K562 (cell line): ENCODE results near the gene KDM2A. TPM values are rescaled to one million over a fixed set of nuclear protein-coding genes. Genes with fewer than 3 reads are reported as not detected.

Experiments used
- E2F6 ChIP-seq, 2 experiments: IDR thresholded peaks; 2 replicates each; pipeline ENCODE4 v1.6.1; 2011; ENCODE audit warnings: borderline replicate concordance in 1 of 2, control low read depth in 1 of 2, low read depth in 1 of 2, low read length in 1 of 2, mild to moderate bottlenecking in 1 of 2, mixed read lengths in 1 of 2, moderate library complexity in 1 of 2; ENCODE audit not compliant: insufficient read depth in 1 of 2, insufficient read length in 1 of 2, poor library complexity in 1 of 2, severe bottlenecking in 1 of 2; ENCODE audit errors: extremely low read depth in 1 of 2
- HDAC1 ChIP-seq, 2 experiments: fragments of 450-650 bp; IDR thresholded peaks; 2 replicates each; pipeline ENCODE4 v1.6.1; 2016 to 2017; ENCODE audit warnings: inconsistent platforms in 1 of 2, mild to moderate bottlenecking in 1 of 2, moderate library complexity in 1 of 2
- HDGF ChIP-seq: fragments of 450-650 bp; IDR thresholded peaks from 2 replicates; pipeline ENCODE4 v1.6.1; 2016
- HIVEP1 ChIP-seq: fragments of 250-450 bp; sonication (Bioruptor Pico); IDR thresholded peaks from 2 replicates; pipeline ENCODE4 v1.4.0; 2020; ENCODE audit warnings: mild to moderate bottlenecking
- NCOA2 ChIP-seq, 2 experiments: fragments of 450-650 bp; IDR thresholded peaks; 2 replicates each; pipeline ENCODE4 v1.6.1; 2018; ENCODE audit warnings: mild to moderate bottlenecking in 2 of 2, moderate library complexity in 1 of 2; ENCODE audit not compliant: partially characterized antibody in 2 of 2
- RAD51 ChIP-seq: fragments of 450-650 bp; IDR thresholded peaks from 2 replicates; pipeline ENCODE4 v1.7.1; 2016; ENCODE audit warnings: low read depth, mild to moderate bottlenecking, borderline replicate concordance
- SPI1 ChIP-seq: IDR thresholded peaks from 2 replicates; pipeline ENCODE4 v1.6.1; 2011; ENCODE audit warnings: low read depth, low read length, control low read depth, borderline replicate concordance
- THRA ChIP-seq: fragments of 450-650 bp; IDR thresholded peaks from 2 replicates; pipeline ENCODE4 v1.6.1; 2017; ENCODE audit warnings: mild to moderate bottlenecking, moderate library complexity
- USF2 ChIP-seq: sonication (generic); formaldehyde crosslinking; IDR thresholded peaks from 2 replicates; pipeline ENCODE4 v1.5.0; 2020; ENCODE audit warnings: missing genetic modification reagents
- YY1 ChIP-seq, 3 experiments: IDR thresholded peaks; 2 replicates each; pipeline ENCODE4 v1.6.1; 2011; ENCODE audit warnings: low read length in 2 of 3, mild to moderate bottlenecking in 2 of 3, moderate library complexity in 2 of 3, borderline replicate concordance in 1 of 3, control low read depth in 1 of 3, low read depth in 1 of 3; ENCODE audit not compliant: insufficient read depth in 3 of 3, insufficient replicate concordance in 2 of 3, control insufficient read depth in 1 of 3, insufficient read length in 1 of 3; ENCODE audit errors: extremely low read depth in 1 of 3
- ZBTB17 ChIP-seq: fragments of 450-650 bp; formaldehyde crosslinking; IDR thresholded peaks from 2 replicates; pipeline ENCODE4 v1.4.0; 2020; ENCODE audit warnings: mild to moderate bottlenecking
- ZNF197 ChIP-seq: fragments of 200-800 bp; sonication (Bioruptor generic); IDR thresholded peaks from 2 replicates; pipeline ENCODE4 v1.6.1; 2016; ENCODE audit warnings: low read depth, missing genetic modification characterization, missing compliant biosample characterization
- ZNF512 ChIP-seq: IDR thresholded peaks from 2 replicates; pipeline ENCODE4 v1.6.1; 2016; ENCODE audit warnings: missing genetic modification characterization, missing compliant biosample characterization
- ZNF696 ChIP-seq: fragments of 250-450 bp; sonication (Bioruptor Pico); conservative IDR thresholded peaks from 2 replicates; pipeline ENCODE4 v1.4.0; 2020; ENCODE audit warnings: mild to moderate bottlenecking, moderate library complexity
- ZNF830 ChIP-seq: fragments of 250-450 bp; sonication (Bioruptor Pico); IDR thresholded peaks from 2 replicates; pipeline ENCODE4 v1.5.0; 2021; ENCODE audit warnings: mild to moderate bottlenecking
- polyA plus RNA-seq, 8 experiments: library from polyadenylated mRNA; depleted of rRNA in 4 of 8; stranded (reverse) in 5 of 8; unstranded in 3 of 8; fragments of >200 nt; fragmentation: Nextera tagmentation in 2 of 8; fragmentation: Illumina TruSeq in 1 of 8; extraction: Ambion mirVana in 2 of 8; extraction: Trizol in 1 of 8; gene quantifications; 2 replicates each; pipeline versions ENCODE4 v1.2.1 to v1.2.3, GENCODE V29; 2011 to 2014; ENCODE audit warnings: inconsistent platforms in 1 of 8, missing spikeins in 1 of 8
- total RNA-seq, 7 experiments: library from RNA; depleted of rRNA in 6 of 7; stranded (reverse); fragments of >200 nt in 6 of 7; fragmentation: Illumina TruSeq in 2 of 7; extraction: Trizol in 2 of 7; gene quantifications; 2 replicates each; pipeline versions ENCODE4 v1.2.1 to v1.2.3, GENCODE V29; 2011 to 2021; ENCODE audit warnings: low replicate concordance in 1 of 7

KDM2A gene
- total and polyA plus RNA-seq, 9 of the 15 experiments (the other 6 are each of a cell fraction or from before 2014, with no cell fraction given) = 5.0 to 39.3 (median 21.3) TPM

GRCh38 chr11:67261946-67262681 is 143.1 kb downstream of the KDM2A start (continued):
- TF ChIP-seq THRA = no peak
- peak in 1 of 2 experiments; percentile 59 for TF ChIP-seq E2F6 (IDR thresholded peaks at IDR 0.05; ENCODE audit: borderline replicate concordance in 1 of 2, extremely low read depth in 1 of 2, insufficient read depth in 1 of 2, insufficient read length in 1 of 2, low read depth in 1 of 2, low read length in 1 of 2, poor library complexity in 1 of 2, severe bottlenecking in 1 of 2)
- TF ChIP-seq ZNF197 (CRISPR knock-in tag) = 0 out of 2 replicates have a peak, but pooled peaks have one; percentile 12
- TF ChIP-seq ZNF830 (CRISPR knock-in tag) = no peak
- TF ChIP-seq YY1 (IDR thresholded peaks at IDR 0.05; ENCODE audit: borderline replicate concordance in 1 of 3, control insufficient read depth in 1 of 3, extremely low read depth in 1 of 3, insufficient read depth in 3 of 3, insufficient read length in 1 of 3, insufficient replicate concordance in 2 of 3, low read depth in 1 of 3, low read length in 2 of 3) = no peak
- no peak for TF ChIP-seq SPI1
- no peak for TF ChIP-seq HDGF
- TF ChIP-seq NCOA2 (IDR thresholded peaks at IDR 0.05; ENCODE audit: partially characterized antibody in 2 of 2) = no peak
- TF ChIP-seq USF2 (CRISPR knock-in tag) = peak; percentile 28
- TF ChIP-seq HIVEP1 (CRISPR knock-in tag) = no peak
- TF ChIP-seq HDAC1 (IDR thresholded peaks at IDR 0.05) = no peak
- 0 out of 2 replicates have a peak, but pooled peaks have one; percentile 19 for TF ChIP-seq RAD51
- no peak for TF ChIP-seq ZBTB17 (CRISPR knock-in tag)
- TF ChIP-seq ZNF512 = no peak
- no peak for TF ChIP-seq ZNF696 (CRISPR knock-in tag)
